Daoy (cell line): ENCODE measurements around the gene TIMM29. TPM values are rescaled to one million over a fixed set of nuclear protein-coding genes. Genes with fewer than 3 reads are reported as not detected.

Experiments used
- total RNA-seq: library from RNA; depleted of rRNA; stranded (reverse); fragments of >200 nt; shearing (Covaris generic); gene quantifications from 2 replicates; pipeline ENCODE4 v1.2.3, GENCODE V29; 2014; rRNA removed

TIMM29 gene
- total RNA-seq, 1 experiment from 2014 or later: 67.1 TPM

Other genes with a start within 250 kb of the TIMM29 start
- 37.1 and 42.3 TPM in 2 replicates for gene QTRT1, start 227.4 kb upstream of the TIMM29 start, total RNA-seq
- 41.2 and 52.8 TPM in 2 replicates for gene DNM2, start 210.7 kb upstream of the TIMM29 start, total RNA-seq
- 52.6 and 55.8 TPM in 2 replicates for gene TMED1, start 92.6 kb upstream of the TIMM29 start, total RNA-seq
- not detected in 2 replicates for gene C19orf38, start 80.4 kb upstream of the TIMM29 start, total RNA-seq
- gene CARM1, start 57.3 kb upstream of the TIMM29 start, total RNA-seq: 20.5 and 24.1 TPM in 2 replicates
- 69.8 and 92.6 TPM in 2 replicates for gene YIPF2, start 172 bp upstream of the TIMM29 start, total RNA-seq
- gene SMARCA4, start 32.2 kb downstream of the TIMM29 start, total RNA-seq: 112 and 152 TPM in 2 replicates
- 68.3 and 72.5 TPM in 2 replicates for gene LDLR, start 160.7 kb downstream of the TIMM29 start, total RNA-seq
- gene SPC24, start 227.0 kb downstream of the TIMM29 start, total RNA-seq: 54.7 and 94.6 TPM in 2 replicates